Esophagus muscularis mucosa (tissue), 4 donors: ENCODE data around the gene IGSF21. TPM values are rescaled to one million over a fixed set of nuclear protein-coding genes. Genes with fewer than 3 reads are reported as not detected.

Experiments used
- DNase-seq: peaks from one replicate; pipeline ENCODE4 v3.0.0-alpha.2; 2017; ENCODE audit errors: extremely low spot score
- H3K27ac ChIP-seq, 4 donors: fragments of 200-600 bp; sonication (generic); replicated peaks in 1 of 4; 1 replicate in 3 of 4; 2 replicates in 1 of 4; pipeline ENCODE4 v1.5.1; 2016 to 2019; ENCODE audit warnings: mild to moderate bottlenecking in 1 of 4
- H3K27me3 ChIP-seq, 4 donors: fragments of 200-600 bp; sonication (generic); one replicate each; pipeline versions ENCODE4 v1.5.1 to v1.6.0; 2016 to 2019
- H3K36me3 ChIP-seq, 4 donors: fragments of 200-600 bp; sonication (generic); one replicate each; pipeline ENCODE4 v1.5.1; 2016 to 2019
- H3K4me1 ChIP-seq, 4 donors: fragments of 200-600 bp; sonication (generic); one replicate each; pipeline ENCODE4 v1.5.1; 2016 to 2019
- H3K4me3 ChIP-seq, 4 donors: fragments of 200-600 bp; sonication (generic); 1 replicate in 2 of 4; 2 replicates in 2 of 4; pipeline ENCODE4 v1.5.1; 2016 to 2019; ENCODE audit warnings: mild to moderate bottlenecking in 4 of 4, moderate library complexity in 1 of 4
- H3K9me3 ChIP-seq, 4 donors: fragments of 200-600 bp; sonication (generic); 1 replicate in 3 of 4; 2 replicates in 1 of 4; pipeline ENCODE4 v1.5.1; 2016 to 2019
- EP300 ChIP-seq: sonication (generic); formaldehyde crosslinking; IDR thresholded peaks from one replicate; pipeline ENCODE4 v1.6.1; 2017; ENCODE audit warnings: antibody characterized with exemption
- POLR2A ChIP-seq: fragments of 450-650 bp; IDR thresholded peaks from one replicate; pipeline ENCODE4 v1.6.1; 2017; ENCODE audit warnings: antibody characterized with exemption, moderate library complexity, mild to moderate bottlenecking, low read depth
- POLR2AphosphoS5 ChIP-seq, 2 donors: sonication (generic); formaldehyde crosslinking; IDR thresholded peaks; one replicate each; pipeline ENCODE4 v1.6.1; 2017; ENCODE audit warnings: antibody characterized with exemption in 2 of 2
- WGBS: methylation state at CpG from one replicate; pipeline ENCODE4 v1.1.5; 2018; 5-methylcytosine and 5-hydroxymethylcytosine counted together
- intact Hi-C: fragments of 100-400 bp; cut with DNase I; formaldehyde crosslinking; loops from one replicate; pipeline ENCODE4 v1.15.1; 2023
- total RNA-seq, 4 donors: library from RNA; depleted of rRNA; stranded (reverse); fragments of >200 nt; gene quantifications; one replicate each; pipeline versions ENCODE4 v1.1.0 to v1.2.1, GENCODE V29; 2016
- TF ChIP-seq, protein P1 (sequence below), 3 experiments: fragments of 200-600 bp in 2 of 3; fragments of 450-650 bp in 1 of 3; sonication (generic) in 2 of 3; IDR thresholded peaks; one replicate each; pipeline ENCODE4 v1.5.1; 2017 to 2019; ENCODE audit warnings: antibody characterized with exemption in 3 of 3, mild to moderate bottlenecking in 2 of 3, moderate library complexity in 1 of 3

The IGSF21 gene
- total RNA-seq, 4 donors from 2014 or later, result 1.1 to 2.7 (median 1.2) TPM

DNA sequence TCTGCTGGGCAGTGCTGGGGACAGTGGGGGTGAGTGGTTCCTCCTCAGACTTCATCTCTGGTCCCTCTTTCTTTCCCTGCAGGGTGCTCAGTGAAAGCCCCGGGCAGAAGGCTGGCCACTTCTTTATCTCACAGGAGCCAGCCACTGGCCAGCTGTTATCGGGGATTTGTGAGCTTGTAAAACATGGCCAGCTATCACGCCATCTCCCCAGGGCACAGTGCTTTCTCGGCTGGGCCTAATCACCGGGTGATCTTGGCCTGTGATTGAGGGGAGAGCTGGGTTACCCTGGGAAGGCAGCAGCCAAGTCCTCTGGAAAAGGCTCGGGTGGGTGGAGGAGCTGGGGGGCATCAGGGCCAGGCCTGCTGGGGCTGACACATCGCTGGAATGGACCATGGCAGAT, 83.0 kb downstream of the IGSF21 start:
- Histone ChIP-seq H3K9me3 (no peaks in the 10 kb centered on the region), H3K36me3 (no peaks in the 10 kb centered on the region), H3K27me3 (peaks cover 0 to 79% (median 0%) of the 10 kb centered on the region in 4 donors), H3K4me1 (no peaks in the 10 kb centered on the region), H3K27ac (no peak overlapping the region), H3K4me3 (no peak overlapping the region)
- intact Hi-C loops, result no loop called here
- WGBS, result 48% methylated on average over 4 of the region's 7 CpGs
- no peak for DNase-seq
- no peak for TF ChIP-seq POLR2AphosphoS5 (IDR thresholded peaks at IDR 0.05)
- TF ChIP-seq, protein P1, sequence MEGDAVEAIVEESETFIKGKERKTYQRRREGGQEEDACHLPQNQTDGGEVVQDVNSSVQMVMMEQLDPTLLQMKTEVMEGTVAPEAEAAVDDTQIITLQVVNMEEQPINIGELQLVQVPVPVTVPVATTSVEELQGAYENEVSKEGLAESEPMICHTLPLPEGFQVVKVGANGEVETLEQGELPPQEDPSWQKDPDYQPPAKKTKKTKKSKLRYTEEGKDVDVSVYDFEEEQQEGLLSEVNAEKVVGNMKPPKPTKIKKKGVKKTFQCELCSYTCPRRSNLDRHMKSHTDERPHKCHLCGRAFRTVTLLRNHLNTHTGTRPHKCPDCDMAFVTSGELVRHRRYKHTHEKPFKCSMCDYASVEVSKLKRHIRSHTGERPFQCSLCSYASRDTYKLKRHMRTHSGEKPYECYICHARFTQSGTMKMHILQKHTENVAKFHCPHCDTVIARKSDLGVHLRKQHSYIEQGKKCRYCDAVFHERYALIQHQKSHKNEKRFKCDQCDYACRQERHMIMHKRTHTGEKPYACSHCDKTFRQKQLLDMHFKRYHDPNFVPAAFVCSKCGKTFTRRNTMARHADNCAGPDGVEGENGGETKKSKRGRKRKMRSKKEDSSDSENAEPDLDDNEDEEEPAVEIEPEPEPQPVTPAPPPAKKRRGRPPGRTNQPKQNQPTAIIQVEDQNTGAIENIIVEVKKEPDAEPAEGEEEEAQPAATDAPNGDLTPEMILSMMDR (IDR thresholded peaks at IDR 0.05), result no peak
- no peak for TF ChIP-seq POLR2A
- TF ChIP-seq EP300, result no peak

DNA sequence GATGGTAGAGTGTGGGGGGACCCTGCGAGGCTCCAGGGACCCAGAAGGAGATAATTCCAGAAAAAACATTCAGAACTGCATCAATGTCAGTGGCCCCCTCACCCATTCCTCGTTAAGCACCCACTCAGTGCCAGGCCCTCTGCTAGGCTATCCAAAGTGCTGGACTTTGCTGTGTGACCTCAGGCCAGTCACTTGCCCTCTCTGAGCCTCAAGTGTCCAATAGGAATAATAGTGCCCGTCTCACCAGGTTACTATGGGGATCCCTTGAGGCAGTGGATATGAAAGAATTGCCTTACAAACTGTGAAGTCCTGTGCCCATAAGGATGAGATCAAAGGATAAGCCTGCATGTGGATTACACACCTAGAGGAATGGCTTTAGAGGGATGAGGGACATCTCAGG, 83.4 kb downstream of the IGSF21 start:
- no peak overlapping the region for H3K27ac ChIP-seq
- H3K4me3 ChIP-seq, result no peak overlapping the region
- no peaks in the 10 kb centered on the region for H3K9me3 ChIP-seq
- WGBS, result 71% methylated on average over 3 of the region's 3 CpGs
- intact Hi-C loops, result no loop called here
- H3K27me3 ChIP-seq, result peaks cover 0 to 79% (median 0%) of the 10 kb centered on the region in 4 donors
- no peaks in the 10 kb centered on the region for H3K4me1 ChIP-seq
- TF ChIP-seq EP300, result no peak
- TF ChIP-seq POLR2AphosphoS5 (IDR thresholded peaks at IDR 0.05), result no peak
- TF ChIP-seq, protein P1 (IDR thresholded peaks at IDR 0.05), result no peak
- no peak for TF ChIP-seq POLR2A
- DNase-seq, result no peak
- H3K36me3 ChIP-seq, result no peaks in the 10 kb centered on the region

DNA sequence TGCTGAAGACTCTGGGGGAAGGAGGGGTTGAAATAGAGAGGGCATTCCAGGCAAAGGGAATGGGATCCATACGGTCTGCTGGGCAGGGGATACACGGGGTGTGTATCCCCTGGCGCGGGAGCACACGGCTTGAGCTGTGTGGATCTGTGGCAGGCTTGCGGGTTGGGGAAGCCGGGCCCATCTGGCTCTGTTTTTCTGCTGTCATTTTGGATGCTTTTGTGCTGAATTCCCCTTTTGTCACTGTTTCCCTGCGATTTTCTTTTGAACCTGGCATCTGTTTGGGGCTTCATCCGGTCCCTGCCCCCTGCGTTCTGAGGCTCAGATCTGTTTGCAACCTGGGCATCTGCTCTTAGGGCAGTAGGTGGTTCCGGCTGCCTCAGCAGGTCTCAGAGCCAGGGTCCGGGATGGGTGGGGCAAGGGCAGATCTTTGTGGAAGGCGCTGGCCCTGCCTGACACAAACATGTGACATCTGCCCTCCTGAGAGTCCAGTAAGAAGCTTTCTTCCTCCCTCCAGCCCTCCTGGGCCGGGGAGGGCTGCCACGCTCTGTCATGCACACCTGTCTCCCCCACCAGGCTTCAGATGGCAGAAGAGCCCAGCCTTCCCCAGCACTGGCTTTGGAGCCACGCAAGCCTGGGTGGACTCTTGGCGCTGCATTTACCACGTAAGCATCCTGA, 84.0 kb downstream of the IGSF21 start:
- intact Hi-C loops, result no loop called here

DNA sequence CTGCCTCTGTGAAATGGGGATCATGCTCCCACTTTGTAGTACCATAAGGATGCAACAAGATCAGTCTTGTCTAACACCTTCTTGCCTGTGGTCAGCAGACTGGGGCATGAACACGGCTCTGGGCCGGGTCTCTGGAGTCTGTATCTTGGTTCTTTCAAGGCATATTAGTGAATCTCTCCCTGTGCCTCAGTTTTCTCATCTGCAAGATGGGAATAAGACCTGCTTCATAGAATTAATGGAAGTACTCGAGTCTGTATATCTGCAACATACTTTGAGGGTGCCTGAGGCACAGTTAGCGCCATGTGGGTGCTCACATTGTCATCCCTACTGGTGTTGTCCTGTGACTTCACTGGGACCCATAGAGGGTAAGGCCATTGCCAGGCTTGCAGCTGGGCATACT, 84.6 kb downstream of the IGSF21 start:
- no peak overlapping the region for H3K4me3 ChIP-seq
- intact Hi-C loops, result no loop called here
- H3K9me3 ChIP-seq, result no peaks in the 10 kb centered on the region
- WGBS, result 64% methylated on average over 4 of the region's 4 CpGs
- H3K27ac ChIP-seq, result no peak overlapping the region
- TF ChIP-seq EP300 (no peak), POLR2AphosphoS5 (IDR thresholded peaks at IDR 0.05) (no peak), POLR2A (no peak)
- TF ChIP-seq, protein P1 (IDR thresholded peaks at IDR 0.05), result no peak
- H3K4me1 ChIP-seq, result no peaks in the 10 kb centered on the region
- H3K27me3 ChIP-seq, result peaks cover 0 to 83% (median 0%) of the 10 kb centered on the region in 4 donors
- no peaks in the 10 kb centered on the region for H3K36me3 ChIP-seq
- no peak for DNase-seq

More for the DNA sequence above, 84.0 kb downstream of the IGSF21 start:
- peaks cover 0 to 79% (median 0%) of the 10 kb centered on the region in 4 donors for H3K27me3 ChIP-seq
- no peak for DNase-seq
- H3K4me1 ChIP-seq, result no peaks in the 10 kb centered on the region
- H3K9me3 ChIP-seq, result no peaks in the 10 kb centered on the region
- TF ChIP-seq POLR2AphosphoS5 (IDR thresholded peaks at IDR 0.05) (no peak), EP300 (no peak), POLR2A (no peak)
- TF ChIP-seq, protein P1 (IDR thresholded peaks at IDR 0.05), result no peak
- no peak overlapping the region for H3K27ac ChIP-seq
- H3K4me3 ChIP-seq, result no peak overlapping the region
- WGBS, result 74% methylated on average over 13 of the region's 18 CpGs
- no peaks in the 10 kb centered on the region for H3K36me3 ChIP-seq

DNA sequence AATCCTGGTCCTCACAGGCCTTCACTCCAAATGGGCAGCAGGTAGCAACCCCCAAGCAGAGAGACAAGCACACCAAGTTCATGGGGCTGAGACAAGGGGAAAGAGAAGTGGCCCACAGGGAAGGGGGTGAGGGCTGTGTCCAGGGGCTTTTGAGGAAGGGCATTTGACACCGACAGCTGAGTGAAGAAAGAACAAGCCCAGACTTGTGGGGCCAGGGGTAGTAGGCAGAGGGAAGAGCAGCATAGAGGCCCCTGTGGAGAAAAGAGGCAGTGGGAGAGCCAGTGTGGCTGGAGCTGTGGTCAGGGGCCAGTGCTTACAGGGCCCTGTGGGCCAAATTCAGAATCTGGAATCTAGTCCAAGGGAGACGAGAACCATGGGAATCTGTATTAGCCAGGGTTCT, 85.4 kb downstream of the IGSF21 start:
- Histone ChIP-seq H3K27ac (no peak overlapping the region), H3K36me3 (no peaks in the 10 kb centered on the region), H3K4me3 (no peak overlapping the region), H3K9me3 (no peaks in the 10 kb centered on the region), H3K27me3 (peaks cover 0 to 91% (median 0%) of the 10 kb centered on the region in 4 donors), H3K4me1 (no peaks in the 10 kb centered on the region)
- intact Hi-C loops, result no loop called here
- TF ChIP-seq, protein P1 (IDR thresholded peaks at IDR 0.05), result no peak
- TF ChIP-seq POLR2AphosphoS5 (IDR thresholded peaks at IDR 0.05) (no peak), EP300 (no peak), POLR2A (no peak)
- no peak for DNase-seq
- WGBS, result 79% methylated on average over 2 of the region's 2 CpGs
